Lung (tissue), 12 donors: ENCODE measurements around the gene TDRD12. TPM values are rescaled to one million over a fixed set of nuclear protein-coding genes. Genes with fewer than 3 reads are reported as not detected.
"Not testable (repeated sequence)": the region's sequence is repeated elsewhere in the genome, so short reads cannot be mapped to it uniquely, and the experiment has no call there.

ENCODE experiments used
- ATAC-seq: fragments of 200-7000 bp; cut with Tn5 transposase; one replicate; pipeline ENCODE4 v1.9.1; 2020; ENCODE audit warnings: moderate number of reproducible peaks; ENCODE audit not compliant: insufficient read depth, low FRiP score
- DNase-seq, 3 donors: peaks; one replicate each; pipeline ENCODE4 v3.0.0-alpha.2; 2013 to 2017
- H3K27ac ChIP-seq, 2 donors: one replicate each; pipeline ENCODE4 v1.5.1; 2013; ENCODE audit warnings: mild to moderate bottlenecking in 2 of 2, moderate library complexity in 2 of 2, control low read depth in 1 of 2, inconsistent platforms in 1 of 2, low read depth in 1 of 2, low read length in 1 of 2
- H3K27me3 ChIP-seq, 3 donors: one replicate each; pipeline ENCODE4 v1.5.1; 2013; ENCODE audit warnings: low read length in 2 of 3; ENCODE audit not compliant: control insufficient read depth in 3 of 3, insufficient read depth in 3 of 3
- H3K36me3 ChIP-seq, 4 donors: one replicate each; pipeline ENCODE4 v1.5.1; 2013; ENCODE audit warnings: low read length in 4 of 4, mild to moderate bottlenecking in 1 of 4, moderate library complexity in 1 of 4; ENCODE audit not compliant: control insufficient read depth in 4 of 4, insufficient read depth in 4 of 4
- H3K4me1 ChIP-seq, 5 donors: one replicate each; pipeline ENCODE4 v1.5.1; 2013; ENCODE audit warnings: low read length in 5 of 5, mild to moderate bottlenecking in 2 of 5, moderate library complexity in 1 of 5; ENCODE audit not compliant: control insufficient read depth in 5 of 5, insufficient read depth in 5 of 5
- H3K4me3 ChIP-seq: one replicate; pipeline ENCODE4 v1.5.1; 2013; ENCODE audit warnings: mild to moderate bottlenecking, control low read depth, moderate library complexity
- H3K9ac ChIP-seq, 2 donors: one replicate each; pipeline ENCODE4 v1.5.1; 2013; ENCODE audit warnings: low read length in 2 of 2, control low read depth in 1 of 2; ENCODE audit not compliant: insufficient read depth in 1 of 2
- H3K9me3 ChIP-seq, 4 donors: one replicate each; pipeline ENCODE4 v1.5.1; 2013; ENCODE audit warnings: low read length in 3 of 4, mild to moderate bottlenecking in 1 of 4, moderate library complexity in 1 of 4; ENCODE audit not compliant: control insufficient read depth in 4 of 4, insufficient read depth in 3 of 4
- WGBS, 2 donors: extraction: QIAGEN DNeasy Blood & Tissue Kit; methylation state at CpG; one replicate each; pipeline ENCODE4 v1.1.7; 2013; 5-methylcytosine and 5-hydroxymethylcytosine counted together
- polyA plus RNA-seq, 2 donors: library from polyadenylated mRNA; stranded (reverse); fragments of 200-250 nt; gene quantifications; one replicate each; pipeline ENCODE4 v1.2.1, GENCODE V29; 2013
- total RNA-seq, 2 donors: library from RNA; depleted of rRNA in 1 of 2; stranded (reverse); fragments of >200 nt in 1 of 2; gene quantifications; one replicate each; pipeline ENCODE4 v1.2.1, GENCODE V29; 2014 to 2021
- TF ChIP-seq, protein P1 (sequence below): IDR thresholded peaks from 2 replicates; pipeline ENCODE4 v1.5.1; 2012; ENCODE audit warnings: mild to moderate bottlenecking; ENCODE audit errors: control extremely low read depth, extremely low read depth
- donor health status: control.
- donor health status: control.
- donor health status: Bipolar disorder and iron deficiency.
- donor health status: healthy.
- donor health status: DM: yes; HTN: yes; CAD: no.

TDRD12 gene
- total and polyA plus RNA-seq, 4 donors = 0.08 to 0.14 (median 0.10) TPM

DNA sequence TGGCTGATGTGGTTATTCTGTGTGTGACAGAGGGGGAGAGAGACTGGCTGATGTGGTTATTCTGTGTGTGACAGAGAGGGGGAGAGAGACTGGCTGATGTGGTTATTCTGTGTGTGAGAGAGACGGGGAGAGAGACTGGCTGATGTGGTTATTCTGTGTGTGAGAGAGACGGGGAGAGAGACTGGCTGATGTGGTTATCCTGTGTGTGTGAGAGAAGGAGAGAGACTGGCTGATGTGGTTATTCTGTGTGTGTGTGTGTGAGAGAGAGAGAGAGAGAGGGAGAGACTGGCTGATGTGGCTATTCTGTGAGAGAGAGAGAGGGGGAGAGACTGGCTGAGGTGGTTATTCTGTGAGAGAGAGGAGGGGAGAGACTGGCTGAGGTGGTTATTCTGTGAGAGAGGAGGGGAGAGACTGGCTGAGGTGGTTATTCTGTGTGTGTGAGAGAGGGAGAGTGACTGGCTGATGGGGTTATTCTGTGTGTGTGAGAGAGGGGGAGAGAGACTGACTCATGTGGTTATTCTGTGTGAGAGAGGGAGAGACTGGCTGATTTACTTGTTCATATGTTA is 27.1 kb downstream of the TDRD12 start:
- H3K4me3 ChIP-seq, H3K27me3 ChIP-seq, H3K9ac ChIP-seq, ATAC-seq, H3K27ac ChIP-seq, H3K36me3 ChIP-seq, H3K4me1 ChIP-seq, H3K9me3 ChIP-seq: not testable (repeated sequence)
- peak in 2 of 3 donors; percentile 4 to 18 for DNase-seq
- WGBS, 2 donors = 11 to 21% methylated on average over 2 of the region's 2 CpGs

DNA sequence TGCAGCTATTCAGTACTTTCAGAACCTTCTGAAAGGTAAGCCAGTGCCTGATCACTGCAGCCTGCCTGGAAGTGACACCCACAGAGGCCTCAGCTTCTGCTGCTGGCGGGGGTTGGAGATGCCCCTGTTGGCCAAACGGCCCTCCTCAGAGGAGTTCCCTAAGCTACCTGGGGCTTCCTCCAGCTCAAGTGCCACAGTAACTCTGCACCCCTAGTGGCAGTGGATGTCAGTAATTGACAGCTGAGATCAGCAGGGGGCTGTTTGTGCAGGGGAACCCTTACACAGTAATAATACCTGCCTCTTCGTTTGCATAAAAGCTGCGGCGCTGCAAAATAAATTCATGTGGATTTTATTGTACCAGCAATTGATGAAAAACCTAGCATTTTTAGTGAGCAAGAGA is 28.9 kb downstream of the TDRD12 start:
- Histone ChIP-seq H3K4me1 (peaks cover 0 to 2% (median 0%) of the 10 kb centered on the region in 5 donors), H3K4me3 (no peak overlapping the region), H3K9ac (no peak overlapping the region), H3K27ac (no peak overlapping the region), H3K27me3 (no peaks in the 10 kb centered on the region), H3K36me3 (no peaks in the 10 kb centered on the region), H3K9me3 (no peaks in the 10 kb centered on the region)
- 68 to 69% methylated on average over 5 of the region's 5 CpGs for WGBS, 2 donors
- no peak for ATAC-seq
- TF ChIP-seq, protein P1, sequence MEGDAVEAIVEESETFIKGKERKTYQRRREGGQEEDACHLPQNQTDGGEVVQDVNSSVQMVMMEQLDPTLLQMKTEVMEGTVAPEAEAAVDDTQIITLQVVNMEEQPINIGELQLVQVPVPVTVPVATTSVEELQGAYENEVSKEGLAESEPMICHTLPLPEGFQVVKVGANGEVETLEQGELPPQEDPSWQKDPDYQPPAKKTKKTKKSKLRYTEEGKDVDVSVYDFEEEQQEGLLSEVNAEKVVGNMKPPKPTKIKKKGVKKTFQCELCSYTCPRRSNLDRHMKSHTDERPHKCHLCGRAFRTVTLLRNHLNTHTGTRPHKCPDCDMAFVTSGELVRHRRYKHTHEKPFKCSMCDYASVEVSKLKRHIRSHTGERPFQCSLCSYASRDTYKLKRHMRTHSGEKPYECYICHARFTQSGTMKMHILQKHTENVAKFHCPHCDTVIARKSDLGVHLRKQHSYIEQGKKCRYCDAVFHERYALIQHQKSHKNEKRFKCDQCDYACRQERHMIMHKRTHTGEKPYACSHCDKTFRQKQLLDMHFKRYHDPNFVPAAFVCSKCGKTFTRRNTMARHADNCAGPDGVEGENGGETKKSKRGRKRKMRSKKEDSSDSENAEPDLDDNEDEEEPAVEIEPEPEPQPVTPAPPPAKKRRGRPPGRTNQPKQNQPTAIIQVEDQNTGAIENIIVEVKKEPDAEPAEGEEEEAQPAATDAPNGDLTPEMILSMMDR = no peak
- no peak for DNase-seq

DNA sequence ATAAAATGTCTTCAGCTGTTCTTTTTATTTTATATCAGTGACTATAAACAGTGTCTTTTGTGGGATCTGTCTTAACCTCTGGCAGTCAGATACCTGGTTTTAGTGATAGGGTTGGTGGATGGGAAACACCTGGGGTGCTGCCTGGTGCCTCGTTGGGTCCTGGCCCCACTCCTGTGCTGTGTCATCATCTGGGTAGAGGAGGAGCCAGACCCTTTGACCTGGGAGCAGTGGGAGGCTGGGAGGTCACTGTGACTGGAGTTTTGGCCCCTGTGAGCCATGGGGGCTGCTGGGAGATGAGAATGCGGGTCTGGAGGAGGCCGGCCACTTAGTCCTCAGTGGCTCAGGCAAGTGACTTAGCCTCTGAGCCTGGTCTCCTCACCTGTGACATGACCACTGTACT is 29.4 kb downstream of the TDRD12 start:
- Histone ChIP-seq H3K9me3 (no peaks in the 10 kb centered on the region), H3K4me3 (no peak overlapping the region), H3K9ac (no peak overlapping the region), H3K36me3 (no peaks in the 10 kb centered on the region), H3K27ac (no peak overlapping the region), H3K27me3 (no peaks in the 10 kb centered on the region), H3K4me1 (peaks cover 0 to 2% (median 0%) of the 10 kb centered on the region in 5 donors)
- WGBS, 2 donors = 67 to 75% methylated on average over 3 of the region's 3 CpGs
- ATAC-seq (no peak), DNase-seq (no peak)
- TF ChIP-seq, protein P1 = no peak

DNA sequence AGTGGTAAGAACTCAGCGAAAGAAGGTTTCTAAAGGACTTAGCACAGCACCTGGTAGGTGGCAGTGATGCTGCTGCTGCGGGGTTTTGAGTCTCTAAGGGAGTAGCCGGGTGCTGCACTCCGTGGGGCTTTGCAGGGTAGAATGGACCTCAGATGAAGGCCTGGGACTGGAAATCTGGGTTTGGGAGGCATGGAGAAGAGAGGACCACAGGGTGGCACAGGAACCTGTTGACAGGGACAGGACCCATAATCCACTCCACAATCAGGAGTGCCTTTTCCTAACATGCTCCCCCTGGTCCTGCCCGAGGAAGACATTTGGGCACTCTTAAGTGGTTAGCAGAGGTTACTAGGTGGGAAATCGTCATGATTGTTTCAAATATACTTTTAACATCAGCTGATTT is 29.8 kb downstream of the TDRD12 start:
- no peaks in the 10 kb centered on the region for H3K9me3 ChIP-seq
- no peak overlapping the region for H3K9ac ChIP-seq
- DNase-seq (no peak), ATAC-seq (no peak)
- H3K27me3 ChIP-seq = no peaks in the 10 kb centered on the region
- TF ChIP-seq, protein P1 = no peak
- no peak overlapping the region for H3K27ac ChIP-seq
- WGBS, 2 donors = 78 to 83% methylated on average over 6 of the region's 6 CpGs
- H3K36me3 ChIP-seq = no peaks in the 10 kb centered on the region
- H3K4me1 ChIP-seq = peaks cover 0 to 2% (median 0%) of the 10 kb centered on the region in 5 donors
- no peak overlapping the region for H3K4me3 ChIP-seq
